NCI-H2171 treated with DMSO at 0.1 percent for 48 hours (cell line): ENCODE measurements around the gene MICALL2.

ENCODE experiments used
- DNase-seq: peaks from one replicate; lab custom pipeline; 2025; lab: John Stamatoyannopoulos, UW

MICALL2 gene

DNA sequence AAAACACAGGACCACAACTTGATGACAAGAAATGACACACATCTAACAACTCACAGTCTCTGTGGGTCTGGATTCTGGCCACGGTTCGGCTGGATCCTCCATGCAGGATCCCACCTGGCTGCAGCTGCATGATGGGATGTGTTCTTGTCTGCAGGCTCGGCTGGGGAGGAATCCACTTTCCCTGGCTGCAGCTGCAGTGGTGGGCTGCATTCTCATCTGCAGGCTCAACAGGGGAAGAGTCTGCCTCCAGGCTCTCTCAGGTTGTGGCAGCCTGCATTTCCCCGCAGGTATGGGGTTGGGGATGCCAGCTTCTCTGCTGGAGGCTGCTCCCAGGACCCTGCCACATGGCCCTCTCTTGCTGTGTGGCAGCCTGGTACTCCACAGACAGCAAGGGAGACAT, 64.9 kb downstream of the MICALL2 start:
- no peak for DNase-seq

DNA sequence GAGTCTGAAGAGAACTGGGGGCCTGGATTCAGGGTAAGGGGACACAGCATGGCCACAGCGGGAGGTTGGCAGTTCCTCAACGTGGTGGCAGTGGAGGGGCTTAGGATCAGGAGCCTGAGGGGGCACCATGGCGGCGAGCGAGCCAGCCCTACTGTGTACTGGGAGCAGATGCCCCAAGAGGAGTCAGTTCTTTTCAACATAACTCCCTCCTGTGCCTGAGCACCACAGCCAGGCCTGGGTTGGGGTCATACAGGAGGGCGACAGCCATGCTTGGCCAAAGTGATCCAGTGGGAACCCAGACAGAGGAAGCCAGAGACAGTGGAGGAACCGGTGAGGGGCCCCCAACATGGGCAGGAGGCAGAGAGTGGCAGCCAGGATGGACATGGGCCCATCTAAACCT, 65.8 kb downstream of the MICALL2 start:
- DNase-seq = no peak

DNA sequence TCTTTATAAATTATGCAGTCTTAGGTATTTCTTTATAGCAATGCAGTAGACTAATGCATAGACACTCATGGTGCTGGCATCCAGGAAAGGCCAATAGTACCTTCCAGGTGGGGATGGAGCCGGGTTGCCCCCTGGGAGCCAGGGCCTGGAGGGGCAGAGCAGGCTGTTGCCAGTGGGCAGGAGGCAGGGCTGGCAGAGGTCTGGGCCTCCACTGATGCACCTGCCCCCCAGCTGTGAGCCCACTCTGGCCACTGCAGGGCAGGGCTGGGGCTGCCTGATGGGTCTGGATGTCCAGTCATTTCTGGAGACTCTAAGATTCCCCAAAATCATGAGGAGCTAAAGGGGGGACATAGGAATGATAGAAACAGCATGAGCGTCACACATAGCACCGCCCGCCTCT, 66.7 kb downstream of the MICALL2 start:
- DNase-seq = no peak

DNA sequence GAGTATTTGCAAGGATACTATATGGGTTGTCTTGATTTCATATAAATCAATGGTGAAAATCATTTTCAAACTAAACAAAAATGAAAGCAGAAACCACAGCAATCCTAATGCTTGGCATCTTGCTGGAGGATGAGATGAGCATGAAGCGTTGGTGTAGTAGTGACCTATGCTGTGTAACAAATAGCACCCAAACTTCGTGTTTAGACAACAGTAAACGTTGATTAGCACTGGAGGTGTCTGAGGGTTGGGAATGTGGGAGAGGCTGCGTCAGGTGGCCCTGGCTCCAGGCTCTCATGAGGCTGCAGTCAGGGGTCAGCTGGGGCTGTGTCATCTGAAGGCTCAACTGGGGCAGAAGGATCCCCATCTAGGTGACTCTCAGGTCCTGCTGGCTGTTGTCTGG, 67.8 kb downstream of the MICALL2 start:
- DNase-seq = no peak

DNA sequence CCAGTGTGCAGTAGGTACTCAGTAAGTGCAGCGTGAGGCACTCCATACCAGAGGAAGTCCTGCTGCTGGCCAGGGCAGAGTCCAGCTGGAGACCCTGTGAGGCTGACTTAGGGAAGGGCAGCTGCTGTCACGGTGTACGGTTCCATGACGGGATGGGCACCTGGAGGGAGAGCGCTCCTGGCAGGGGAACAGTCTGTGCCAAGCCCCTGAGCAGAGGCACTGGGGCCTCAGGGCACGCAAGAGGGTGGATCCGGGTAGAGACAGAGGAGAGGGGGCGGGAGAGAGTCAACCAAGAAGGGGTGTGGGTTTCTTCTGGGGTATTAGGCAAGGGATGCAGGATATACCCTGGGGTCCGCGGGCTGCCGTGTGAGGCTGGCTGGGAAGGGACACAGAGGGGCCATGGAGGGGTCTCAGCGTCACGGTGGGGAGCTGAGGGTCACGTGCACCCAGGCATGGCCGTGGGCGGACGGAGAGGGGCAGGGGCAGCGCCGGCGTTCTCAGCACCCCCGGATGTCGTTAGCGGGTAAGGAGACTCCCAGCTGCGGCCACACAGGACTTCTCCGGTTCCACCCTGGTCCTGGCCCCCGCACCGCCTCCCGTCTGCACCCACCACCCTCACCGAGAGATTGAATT, 70.5 kb downstream of the MICALL2 start:
- DNase-seq = no peak

DNA sequence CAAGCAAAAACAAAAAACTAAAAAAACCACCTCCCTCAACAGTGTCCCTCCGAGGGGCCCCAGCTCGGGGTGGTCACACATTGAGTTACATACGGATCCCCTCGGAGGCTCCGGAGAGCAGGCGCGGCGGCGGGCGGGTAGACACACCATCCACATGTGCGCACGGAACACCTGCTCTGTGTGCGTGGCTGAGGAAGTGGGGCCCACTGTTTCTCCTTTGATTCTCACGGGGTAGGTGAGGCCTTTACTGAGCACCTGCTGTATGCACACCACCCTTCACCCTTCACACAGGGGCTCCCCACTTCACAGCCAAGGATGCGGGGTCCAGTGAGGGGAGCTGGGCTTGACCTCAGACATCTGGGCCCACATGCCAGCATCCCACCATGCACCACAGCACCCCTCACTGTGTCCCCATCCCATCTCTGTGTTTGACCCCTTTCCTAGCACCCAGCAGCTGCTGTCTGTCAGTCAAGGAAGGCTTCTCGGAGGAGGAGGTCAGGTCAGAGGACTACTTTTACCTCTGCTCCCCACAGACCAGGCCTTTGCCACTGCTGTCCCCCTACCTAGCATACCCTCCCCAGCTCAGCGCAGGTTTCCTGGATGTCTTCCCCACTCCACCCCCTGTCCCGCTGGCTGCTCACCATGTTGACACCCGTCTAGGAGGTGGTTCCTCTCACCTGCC, 71.1 kb downstream of the MICALL2 start:
- DNase-seq = no peak

DNA sequence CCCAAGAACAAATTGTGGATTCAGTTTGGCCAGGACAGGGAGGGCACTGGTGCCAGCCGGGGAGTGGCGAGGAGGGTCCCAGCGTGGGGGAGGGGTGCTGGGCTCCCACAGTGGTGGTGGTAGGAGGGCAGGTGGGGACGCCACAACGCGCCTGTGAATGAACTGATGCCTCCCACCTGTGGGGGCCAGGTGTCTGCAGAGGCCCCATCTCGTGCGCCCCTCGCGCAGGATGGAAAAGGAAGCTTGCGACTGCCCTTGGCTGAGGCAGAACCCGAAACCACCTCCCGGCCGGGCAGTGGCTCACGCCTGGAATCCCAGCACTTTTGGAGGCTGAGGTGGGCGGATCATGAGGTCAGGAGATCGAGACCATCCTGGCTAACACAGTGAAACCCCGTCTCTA, 72.0 kb downstream of the MICALL2 start:
- DNase-seq = no peak

DNA sequence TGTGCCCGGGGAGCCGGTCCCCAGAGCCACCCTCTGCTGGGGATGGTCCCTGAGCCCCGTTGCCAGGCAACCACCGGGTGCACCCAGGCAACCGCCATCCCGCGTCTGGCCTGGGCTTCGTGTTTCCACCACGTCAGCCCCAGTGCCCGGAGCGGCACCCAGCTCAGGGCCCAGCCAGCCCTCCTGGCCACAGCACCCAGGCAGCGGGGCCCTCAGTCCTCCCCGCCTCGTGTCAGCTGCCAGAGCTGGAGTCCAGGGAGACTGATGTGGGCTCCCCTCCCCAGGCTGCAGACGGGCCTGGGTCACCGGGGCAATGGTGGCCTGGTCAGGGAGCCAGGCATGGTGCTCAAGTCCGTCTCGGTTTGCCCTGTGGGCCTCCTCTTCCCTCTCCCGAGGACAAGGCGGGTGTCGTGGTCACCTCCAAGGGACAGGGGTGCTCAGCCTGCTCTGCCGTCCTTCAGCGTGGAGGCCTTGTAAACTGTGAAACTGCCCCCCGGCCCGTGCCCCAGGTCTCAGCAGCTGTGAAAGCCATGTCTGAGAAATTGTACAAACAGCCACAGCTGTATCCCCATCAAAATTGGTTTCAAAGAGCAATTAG, 72.5 kb downstream of the MICALL2 start:
- DNase-seq = peak; percentile 43

DNA sequence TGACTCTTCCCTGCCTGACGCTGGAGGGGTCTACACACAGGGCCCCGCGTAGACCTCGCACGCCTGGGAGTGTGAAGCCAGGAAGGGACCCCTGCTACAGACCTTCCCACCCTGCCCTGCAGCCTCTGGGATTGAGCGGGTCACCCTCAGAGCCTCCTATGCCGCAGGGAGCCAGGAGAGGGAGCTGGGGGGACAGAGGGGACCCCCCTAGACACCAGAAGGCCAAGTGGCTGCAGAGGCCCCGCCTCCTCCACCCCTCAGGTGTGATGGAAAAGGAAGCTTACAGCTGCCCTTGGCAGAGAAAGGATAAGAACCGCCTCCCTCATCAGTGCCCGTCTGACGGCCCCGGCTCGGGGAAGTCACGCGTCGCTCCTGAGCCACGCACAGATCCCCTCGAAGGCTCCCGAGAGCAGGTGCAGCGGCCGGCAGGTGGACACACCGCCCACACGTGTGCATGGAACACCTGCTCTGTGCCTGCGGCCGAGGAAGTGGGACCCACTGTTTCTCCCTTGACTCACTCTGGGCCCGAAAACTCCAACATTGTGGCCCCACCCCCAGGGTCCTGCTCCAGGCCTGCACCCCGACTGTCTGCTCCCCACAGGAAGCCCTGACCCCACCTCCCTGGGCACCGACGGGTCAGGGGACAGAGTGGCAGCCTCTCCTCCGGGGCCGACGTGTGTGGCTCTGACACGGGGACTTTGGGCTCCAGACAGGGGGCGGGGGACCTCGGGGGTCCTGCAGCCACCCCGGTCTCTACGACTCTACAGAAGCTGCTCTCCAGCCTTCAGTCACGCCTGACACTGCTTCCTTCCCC, 73.3 kb downstream of the MICALL2 start:
- DNase-seq = peak; percentile 35

DNA sequence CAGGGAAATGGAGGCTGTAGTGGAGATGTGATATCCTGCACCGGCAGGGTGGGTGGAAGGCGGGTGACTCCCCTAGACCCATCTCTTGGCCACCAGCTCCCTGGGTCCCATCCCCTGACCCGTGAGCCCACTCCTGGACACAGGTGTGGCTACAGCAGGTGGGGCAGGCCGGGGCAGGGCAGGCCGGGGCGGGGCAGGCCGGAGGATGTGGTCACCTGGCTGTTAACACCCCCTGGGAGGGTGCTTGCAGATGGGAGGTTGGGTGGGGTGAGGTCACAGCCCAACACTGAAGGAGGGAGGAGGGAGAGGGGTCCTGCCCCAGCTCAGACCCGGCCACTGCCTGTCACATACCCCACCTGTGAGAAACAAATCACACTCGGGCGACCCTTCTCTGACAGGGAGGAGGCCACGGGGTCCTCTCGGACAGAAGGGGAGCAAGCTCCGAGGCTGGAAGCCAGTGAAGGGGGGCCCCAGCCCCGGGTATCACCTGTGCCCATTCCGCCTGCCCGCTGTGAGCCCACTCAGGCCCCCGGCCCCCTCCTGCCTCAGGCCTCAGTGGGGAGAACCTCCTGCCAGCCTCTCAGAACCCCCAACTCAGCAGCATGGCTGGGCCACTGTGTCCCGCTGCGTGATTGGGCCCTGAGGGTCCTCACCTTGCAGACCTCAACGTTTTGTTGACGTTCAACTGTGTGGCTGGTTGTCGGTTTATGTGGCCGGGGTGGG, 74.0 kb downstream of the MICALL2 start:
- no peak for DNase-seq
